ENCODE data around the gene GEMIN8. TPM values are rescaled to one million over a fixed set of nuclear protein-coding genes. Genes with fewer than 3 reads are reported as not detected.

GEMIN8 gene, protein sequence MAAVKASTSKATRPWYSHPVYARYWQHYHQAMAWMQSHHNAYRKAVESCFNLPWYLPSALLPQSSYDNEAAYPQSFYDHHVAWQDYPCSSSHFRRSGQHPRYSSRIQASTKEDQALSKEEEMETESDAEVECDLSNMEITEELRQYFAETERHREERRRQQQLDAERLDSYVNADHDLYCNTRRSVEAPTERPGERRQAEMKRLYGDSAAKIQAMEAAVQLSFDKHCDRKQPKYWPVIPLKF
- total RNA-seq, result 16.2 to 16.7 TPM (median 16.6 TPM) in 3 replicates

DNA sequence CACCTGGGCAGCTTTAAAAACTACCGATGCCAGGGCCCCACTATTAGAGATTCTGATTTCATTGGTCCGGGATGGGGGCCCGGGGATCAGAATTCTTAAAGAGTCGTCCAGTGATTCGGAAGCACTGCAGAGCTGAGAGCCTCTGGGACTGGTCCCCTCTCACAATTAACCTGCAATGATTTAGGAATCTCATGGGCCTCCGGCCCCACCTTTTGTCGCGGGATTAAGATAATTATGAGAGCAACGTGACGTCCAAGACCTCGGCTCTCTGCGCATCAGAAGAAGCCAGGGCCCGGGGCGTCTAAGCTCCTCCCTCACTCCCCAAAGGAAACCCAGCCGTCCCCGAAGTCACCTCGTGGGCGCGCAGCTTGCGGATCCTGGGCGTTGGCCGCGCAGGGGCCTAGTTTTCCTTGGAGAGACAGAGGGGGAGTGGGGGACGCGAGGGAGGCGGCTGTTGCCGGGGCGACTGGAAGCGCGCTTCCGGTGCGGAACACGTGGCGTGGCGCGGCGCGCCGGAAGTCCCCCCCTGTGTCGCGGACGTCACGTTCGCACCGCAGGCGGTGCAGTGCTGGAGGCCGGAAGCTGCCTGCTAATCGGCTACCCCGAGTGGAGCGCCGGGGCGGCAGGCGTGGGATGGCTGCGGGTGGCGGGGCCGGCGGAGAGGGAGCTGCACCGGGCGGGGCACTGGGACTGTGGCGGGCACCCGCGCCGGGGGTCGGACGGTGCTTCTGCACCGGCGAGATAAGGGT lies at the start of gene GEMIN8:
TSS of gene GEMIN8 (minus strand) at position 468 of the 749 bp plus-strand sequence. CDS start 8,414 bp downstream, outside the sequence.
- Mint-ChIP-seq H3K9me3 (peaks cover 10% of the 10 kb centered on the region), H3K36me3 (no peaks in the 10 kb centered on the region), H3K27me3 (ENCODE audit: low read depth) (no peaks in the 10 kb centered on the region), H3K27ac (peak within 1 kb of the TSS; percentile 97), H3K4me1 (peaks cover 12% of the 10 kb centered on the region), H3K4me3 (peak within 1 kb of the TSS; percentile 85)
- TF ChIP-seq, protein P1, sequence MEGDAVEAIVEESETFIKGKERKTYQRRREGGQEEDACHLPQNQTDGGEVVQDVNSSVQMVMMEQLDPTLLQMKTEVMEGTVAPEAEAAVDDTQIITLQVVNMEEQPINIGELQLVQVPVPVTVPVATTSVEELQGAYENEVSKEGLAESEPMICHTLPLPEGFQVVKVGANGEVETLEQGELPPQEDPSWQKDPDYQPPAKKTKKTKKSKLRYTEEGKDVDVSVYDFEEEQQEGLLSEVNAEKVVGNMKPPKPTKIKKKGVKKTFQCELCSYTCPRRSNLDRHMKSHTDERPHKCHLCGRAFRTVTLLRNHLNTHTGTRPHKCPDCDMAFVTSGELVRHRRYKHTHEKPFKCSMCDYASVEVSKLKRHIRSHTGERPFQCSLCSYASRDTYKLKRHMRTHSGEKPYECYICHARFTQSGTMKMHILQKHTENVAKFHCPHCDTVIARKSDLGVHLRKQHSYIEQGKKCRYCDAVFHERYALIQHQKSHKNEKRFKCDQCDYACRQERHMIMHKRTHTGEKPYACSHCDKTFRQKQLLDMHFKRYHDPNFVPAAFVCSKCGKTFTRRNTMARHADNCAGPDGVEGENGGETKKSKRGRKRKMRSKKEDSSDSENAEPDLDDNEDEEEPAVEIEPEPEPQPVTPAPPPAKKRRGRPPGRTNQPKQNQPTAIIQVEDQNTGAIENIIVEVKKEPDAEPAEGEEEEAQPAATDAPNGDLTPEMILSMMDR (IDR thresholded peaks at IDR 0.05; ENCODE audit: unreplicated experiment), result no peak
- DNase-seq (ENCODE audit: low spot score in 2 of 2, unreplicated experiment in 2 of 2), result peak; percentile 76 to 87

DNA sequence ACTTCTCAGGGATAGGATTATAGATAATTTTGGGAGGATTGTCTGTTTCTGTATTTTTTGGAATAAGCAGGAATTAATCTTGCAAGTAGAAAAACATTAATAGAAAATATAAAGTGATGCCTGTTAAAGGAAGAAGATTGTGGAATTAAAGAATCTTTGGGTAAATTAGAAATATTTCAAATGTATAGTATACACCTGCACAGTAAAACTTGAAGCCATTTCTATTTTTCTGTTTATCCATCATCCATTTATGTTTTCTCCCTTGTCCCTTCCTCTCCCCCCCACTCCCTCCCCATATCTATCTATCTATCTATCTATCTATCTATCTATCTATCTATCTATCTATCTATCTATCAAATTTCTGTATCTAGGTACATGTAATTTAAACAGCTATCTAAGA lies 46.9 kb upstream of the GEMIN8 start:
- TF ChIP-seq, protein P1 (IDR thresholded peaks at IDR 0.05; ENCODE audit: unreplicated experiment), result no peak
- Mint-ChIP-seq H3K4me1 (peaks cover 10% of the 10 kb centered on the region), H3K27ac (no peak overlapping the region), H3K27me3 (ENCODE audit: low read depth) (no peaks in the 10 kb centered on the region), H3K4me3 (no peak overlapping the region), H3K36me3 (no peaks in the 10 kb centered on the region), H3K9me3 (peaks cover 6% of the 10 kb centered on the region)
- no peak for DNase-seq (ENCODE audit: low spot score in 2 of 2, unreplicated experiment in 2 of 2)

DNA sequence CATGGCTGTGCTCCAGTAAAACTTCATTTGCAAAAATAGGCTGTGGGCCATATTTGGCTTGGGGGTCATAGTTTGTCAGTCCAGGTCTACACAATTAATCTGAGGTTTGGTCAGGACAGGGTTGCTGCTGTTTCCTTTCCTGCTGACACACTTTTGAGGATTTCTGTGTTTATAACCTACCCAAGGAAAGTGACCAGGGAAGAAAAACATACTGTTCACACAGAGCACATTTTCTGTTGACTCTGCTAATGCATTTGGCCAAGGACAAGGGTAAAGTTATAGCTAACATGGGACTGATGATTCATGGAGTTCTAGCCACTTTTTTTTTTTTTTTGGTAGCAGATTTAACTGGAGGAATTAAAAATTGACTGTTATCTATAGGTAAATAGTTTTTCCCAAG lies 43.9 kb upstream of the GEMIN8 start:
- no peak overlapping the region for H3K27ac Mint-ChIP-seq
- no peaks in the 10 kb centered on the region for H3K36me3 Mint-ChIP-seq
- peaks cover 10% of the 10 kb centered on the region for H3K4me1 Mint-ChIP-seq
- H3K27me3 Mint-ChIP-seq (ENCODE audit: low read depth), result no peaks in the 10 kb centered on the region
- peaks cover 22% of the 10 kb centered on the region for H3K9me3 Mint-ChIP-seq
- DNase-seq (ENCODE audit: low spot score in 2 of 2, unreplicated experiment in 2 of 2), result no peak
- H3K4me3 Mint-ChIP-seq, result no peak overlapping the region
- TF ChIP-seq, protein P1 (IDR thresholded peaks at IDR 0.05; ENCODE audit: unreplicated experiment), result no peak

DNA sequence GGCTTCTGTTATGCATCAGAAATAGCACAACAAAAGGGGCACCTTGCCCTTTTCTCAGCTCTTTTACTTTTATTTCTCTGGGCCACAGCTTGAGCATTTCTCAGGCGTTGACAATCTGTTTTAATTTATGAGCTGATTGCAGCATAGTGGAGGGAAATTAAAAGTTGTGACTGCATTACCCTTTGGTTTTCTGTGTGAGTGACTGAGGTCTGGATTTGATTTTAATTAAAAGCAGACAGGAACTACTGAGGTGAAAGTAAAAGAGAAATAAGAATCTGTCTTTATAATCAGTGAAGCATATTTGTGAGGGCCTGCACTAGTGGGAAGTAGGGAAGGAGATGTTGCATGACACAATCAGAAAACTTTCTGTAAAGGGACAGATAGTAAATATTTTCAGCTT lies 43.4 kb upstream of the GEMIN8 start:
- Mint-ChIP-seq H3K27ac (no peak overlapping the region), H3K4me3 (no peak overlapping the region), H3K27me3 (ENCODE audit: low read depth) (no peaks in the 10 kb centered on the region), H3K9me3 (peaks cover 25% of the 10 kb centered on the region), H3K36me3 (no peaks in the 10 kb centered on the region), H3K4me1 (peaks cover 10% of the 10 kb centered on the region)
- TF ChIP-seq, protein P1 (IDR thresholded peaks at IDR 0.05; ENCODE audit: unreplicated experiment), result no peak
- no peak for DNase-seq (ENCODE audit: low spot score in 2 of 2, unreplicated experiment in 2 of 2)

DNA sequence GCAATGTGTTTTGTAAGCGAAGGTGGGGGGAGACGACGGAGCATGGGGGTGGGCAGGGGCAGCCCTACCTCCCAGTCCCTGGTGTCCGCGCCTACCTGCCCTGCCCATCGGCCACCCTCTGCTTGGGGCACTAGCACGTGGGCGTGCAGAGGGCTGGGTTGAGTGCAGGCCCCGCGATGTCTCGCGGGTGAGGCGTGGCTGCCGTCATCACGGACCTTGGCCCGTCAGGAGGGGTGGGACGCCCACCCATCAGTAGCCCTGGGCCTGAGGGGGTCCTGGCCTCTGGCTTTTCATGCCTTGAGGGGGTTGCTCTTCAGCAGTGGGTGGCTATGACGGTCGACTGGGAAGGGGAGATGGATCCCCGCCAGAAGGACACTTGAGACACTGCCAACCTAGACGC lies 36.1 kb upstream of the GEMIN8 start:
- DNase-seq (ENCODE audit: low spot score in 2 of 2, unreplicated experiment in 2 of 2), result no peak
- peaks cover 5% of the 10 kb centered on the region for H3K4me1 Mint-ChIP-seq
- H3K4me3 Mint-ChIP-seq, result no peak overlapping the region
- no peaks in the 10 kb centered on the region for H3K27me3 Mint-ChIP-seq (ENCODE audit: low read depth)
- H3K27ac Mint-ChIP-seq, result no peak overlapping the region
- TF ChIP-seq, protein P1 (IDR thresholded peaks at IDR 0.05; ENCODE audit: unreplicated experiment), result no peak
- peaks cover 23% of the 10 kb centered on the region for H3K9me3 Mint-ChIP-seq
- no peaks in the 10 kb centered on the region for H3K36me3 Mint-ChIP-seq

All from mesothelial cell of epicardium (in vitro differentiated cells).